HepG2 (cell line): ENCODE data around the gene PHKA2. TPM values are rescaled to one million over a fixed set of nuclear protein-coding genes. Genes with fewer than 3 reads are reported as not detected.

Experiments used
- ATAC-seq: fragments of 200-7000 bp; cut with Tn5 transposase; 3 replicates; pipeline ENCODE4 v1.9.1; 2020; ENCODE audit warnings: mild to moderate bottlenecking, moderate library complexity
- BruUV-seq: library from RNA; stranded (reverse); fragments of 400-500 nt; replicated peaks from 2 replicates; lab custom pipeline; 2021; lab: Mats Ljungman, UMichigan
- CTCF ChIA-PET: fragments of 300-600 bp; formaldehyde crosslinking; extraction: SDS; loops from one replicate; lab custom pipeline; 2021; ENCODE audit warnings: low total read pairs, inconsistent platforms, low intra/inter-chr PET ratio; lab: Yijun Ruan, JAX
- POLR2A ChIA-PET: fragments of 350-600 bp; sonication (Branson Sonifier 250); formaldehyde crosslinking; loops from one replicate; lab custom pipeline; 2020; ENCODE audit warnings: antibody characterized with exemption, inconsistent platforms; lab: Yijun Ruan, JAX
- DNase-seq: peaks from one replicate; pipeline ENCODE4 v3.0.0-alpha.2; 2015; ENCODE audit warnings: low spot score
- FAIRE-seq: peaks from 3 replicates; lab custom pipeline; 2011; peaks lifted over from hg19 to GRCh38; lab: Jason Lieb, UNC
- H2AFZ ChIP-seq: one replicate; pipeline ENCODE4 v1.6.1; 2011; ENCODE audit warnings: low read length, inconsistent platforms
- H3K27ac ChIP-seq: fragments of 300-600 bp; 3 replicates; pipeline ENCODE4 v1.8.0; 2011; ENCODE audit warnings: mixed run types, mild to moderate bottlenecking, mixed read lengths, low read length, inconsistent platforms; ENCODE audit not compliant: insufficient read depth; ENCODE audit errors: extremely low read length
- H3K27me3 ChIP-seq, 2 experiments: fragments of 200-600 bp in 1 of 2; 2 replicates in 1 of 2; 3 replicates in 1 of 2; pipeline versions ENCODE4 v1.6.0 to v1.8.0; 2011; ENCODE audit warnings: low read length in 2 of 2, mild to moderate bottlenecking in 2 of 2, moderate library complexity in 2 of 2, inconsistent platforms in 1 of 2; ENCODE audit not compliant: insufficient read depth in 2 of 2, control insufficient read depth in 1 of 2
- H3K36me3 ChIP-seq, 2 experiments: fragments of 200-600 bp in 1 of 2; replicated peaks in 1 of 2; 2 replicates in 1 of 2; 3 replicates in 1 of 2; pipeline versions ENCODE4 v1.5.1 to v1.8.0; 2011; ENCODE audit warnings: low read length in 2 of 2, inconsistent platforms in 1 of 2; ENCODE audit not compliant: insufficient read depth in 2 of 2, control insufficient read depth in 1 of 2
- H3K4me1 ChIP-seq: 2 replicates; pipeline ENCODE4 v1.5.1; 2012; ENCODE audit warnings: low read length, inconsistent platforms; ENCODE audit not compliant: insufficient read depth
- H3K4me2 ChIP-seq: 2 replicates; pipeline ENCODE4 v1.6.0; 2011; ENCODE audit warnings: low read depth, low read length, inconsistent platforms
- H3K4me3 ChIP-seq, 3 experiments: fragments of 200-600 bp in 1 of 3; sonication (generic), shearing (Covaris generic) in 1 of 3; replicated peaks in 1 of 3; 2 replicates each; pipeline ENCODE4 v1.5.1; 2011 to 2016; ENCODE audit warnings: low read length in 3 of 3, inconsistent platforms in 2 of 3, low read depth in 2 of 3, mild to moderate bottlenecking in 2 of 3, control low read depth in 1 of 3, mixed read lengths in 1 of 3; ENCODE audit not compliant: insufficient read depth in 1 of 3
- H3K79me2 ChIP-seq: one replicate; pipeline ENCODE4 v1.6.1; 2011; ENCODE audit warnings: low read length, inconsistent platforms; ENCODE audit not compliant: insufficient read depth
- H3K9ac ChIP-seq: 2 replicates; pipeline ENCODE4 v1.6.0; 2011; ENCODE audit warnings: mild to moderate bottlenecking, low read depth, low read length, inconsistent platforms; ENCODE audit not compliant: insufficient read depth
- H3K9me3 ChIP-seq: 2 replicates; pipeline ENCODE4 v1.5.1; 2012; ENCODE audit warnings: mild to moderate bottlenecking, low read length
- H4K20me1 ChIP-seq: 2 replicates; pipeline ENCODE4 v1.6.0; 2011; ENCODE audit warnings: inconsistent platforms, mild to moderate bottlenecking, low read length, moderate library complexity; ENCODE audit not compliant: insufficient read depth
- ATF1 ChIP-seq: IDR thresholded peaks from 2 replicates; pipeline ENCODE4 v1.6.1; 2016; ENCODE audit warnings: mild to moderate bottlenecking, control low read depth
- CREB1 ChIP-seq, 2 experiments: fragments of 450-650 bp in 1 of 2; IDR thresholded peaks; 2 replicates each; pipeline ENCODE4 v1.6.1; 2016 to 2017; ENCODE audit warnings: control low read depth in 1 of 2, mild to moderate bottlenecking in 1 of 2, missing compliant biosample characterization in 1 of 2, missing genetic modification characterization in 1 of 2
- MBNL3 ChIP-seq: fragments of 250-450 bp; sonication (Bioruptor Pico); conservative IDR thresholded peaks from 2 replicates; pipeline ENCODE4 v1.8.0; 2022; ENCODE audit warnings: mild to moderate bottlenecking, inconsistent platforms
- PITX1 ChIP-seq: sonication (generic); formaldehyde crosslinking; IDR thresholded peaks from 2 replicates; pipeline ENCODE4 v1.5.1; 2020; ENCODE audit warnings: mild to moderate bottlenecking, missing genetic modification reagents
- PPARG ChIP-seq: conservative IDR thresholded peaks from 2 replicates; pipeline ENCODE4 v1.6.1; 2016; ENCODE audit warnings: missing biosample characterization, missing genetic modification reagents
- SOX13 ChIP-seq, 3 experiments: fragments of 450-650 bp in 1 of 3; sonication (generic) in 1 of 3; formaldehyde crosslinking in 1 of 3; IDR thresholded peaks in 2 of 3; conservative IDR thresholded peaks in 1 of 3; 2 replicates each; pipeline versions ENCODE4 v1.5.0 to v1.6.1; 2016 to 2020; ENCODE audit warnings: antibody characterized with exemption in 1 of 3, mild to moderate bottlenecking in 1 of 3, missing compliant biosample characterization in 1 of 3, missing genetic modification reagents in 1 of 3, moderate library complexity in 1 of 3
- SOX6 ChIP-seq, 2 experiments: fragments of 450-650 bp in 1 of 2; sonication (generic) in 1 of 2; formaldehyde crosslinking in 1 of 2; IDR thresholded peaks; 2 replicates each; pipeline versions ENCODE4 v1.4.0 to v1.6.1; 2017 to 2020; ENCODE audit warnings: antibody characterized with exemption in 1 of 2, mild to moderate bottlenecking in 1 of 2, missing genetic modification reagents in 1 of 2
- ZNF713 ChIP-seq: sonication (generic); formaldehyde crosslinking; IDR thresholded peaks from 2 replicates; pipeline ENCODE4 v1.4.0; 2020; ENCODE audit warnings: mild to moderate bottlenecking, missing genetic modification reagents
- ZNF788 ChIP-seq: sonication (generic); formaldehyde crosslinking; IDR thresholded peaks from 2 replicates; pipeline ENCODE4 v1.5.0; 2020; ENCODE audit warnings: mild to moderate bottlenecking, missing genetic modification reagents, borderline replicate concordance
- WGBS: methylation state at CpG from one replicate; pipeline ENCODE4 v1.1.6; 2017; ENCODE audit warnings: low lambda C conversion rate; 5-methylcytosine and 5-hydroxymethylcytosine counted together
- in situ Hi-C: cut with HindIII; loops from 2 replicates; pipeline ENCODE4 v1.10.0; 2017; ENCODE audit warnings: low pct_unique_long_range_greater_than_20kb; ENCODE audit not compliant: extremely low pct_ligation_motif_present
- intact Hi-C: fragments of 100-400 bp; cut with micrococcal nuclease; formaldehyde crosslinking; loops from one replicate; pipeline ENCODE4 v1.10.0; 2022; ENCODE audit not compliant: unreplicated experiment
- polyA plus RNA-seq, 8 experiments: library from polyadenylated mRNA; depleted of rRNA in 3 of 8; stranded (reverse) in 7 of 8; unstranded in 1 of 8; fragments of >200 nt; fragmentation: Illumina TruSeq in 4 of 8; extraction: Trizol in 4 of 8; gene quantifications; 2 replicates each; pipeline versions ENCODE4 v1.2.1 to v1.2.3, GENCODE V29; 2011 to 2016; ENCODE audit warnings: low read depth in 4 of 8, missing spikeins in 1 of 8, mixed read lengths in 1 of 8; ENCODE audit not compliant: insufficient read depth in 1 of 8
- total RNA-seq, 5 experiments: library from RNA; depleted of rRNA; stranded (reverse); fragments of >200 nt; fragmentation: Illumina TruSeq; extraction: Trizol; gene quantifications; 2 replicates each; pipeline ENCODE4 v1.2.3, GENCODE V29; 2016; ENCODE audit warnings: low read depth in 1 of 5
- TF ChIP-seq, protein P1 (sequence below): sonication (generic); formaldehyde crosslinking; IDR thresholded peaks from 2 replicates; pipeline ENCODE4 v1.8.0; 2022; ENCODE audit warnings: mild to moderate bottlenecking, missing genetic modification reagents; ENCODE audit not compliant: insufficient replicate concordance
- TF ChIP-seq, protein P2 (sequence below): sonication (generic); formaldehyde crosslinking; IDR thresholded peaks from 2 replicates; pipeline ENCODE4 v1.4.0; 2020; ENCODE audit warnings: mild to moderate bottlenecking, missing genetic modification reagents

The PHKA2 gene
- total and polyA plus RNA-seq, 2 of the 13 experiments (the other 11 are each of a cell fraction or from before 2014, with no cell fraction given): 20.5 to 273 TPM

DNA sequence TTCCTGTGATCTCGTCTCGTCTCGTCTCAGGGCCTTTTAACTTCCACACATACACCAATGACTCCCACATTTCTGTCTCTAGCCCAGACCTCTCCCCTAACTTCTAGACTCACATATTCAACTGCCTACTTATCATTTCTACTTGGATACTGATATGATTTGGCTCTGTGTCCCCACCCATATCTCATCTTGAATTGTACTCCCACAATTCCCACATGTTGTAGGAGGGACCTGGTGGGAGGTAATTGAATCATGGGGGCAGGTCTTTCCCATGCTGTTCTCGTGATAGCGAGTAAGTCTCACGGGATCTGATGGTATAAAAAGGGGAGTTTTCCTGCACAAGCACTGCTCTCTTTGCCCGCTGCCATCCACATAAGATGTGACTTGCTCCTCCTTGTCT, 8.9 kb downstream of the PHKA2 start (continued):
- TF ChIP-seq, protein P1, sequence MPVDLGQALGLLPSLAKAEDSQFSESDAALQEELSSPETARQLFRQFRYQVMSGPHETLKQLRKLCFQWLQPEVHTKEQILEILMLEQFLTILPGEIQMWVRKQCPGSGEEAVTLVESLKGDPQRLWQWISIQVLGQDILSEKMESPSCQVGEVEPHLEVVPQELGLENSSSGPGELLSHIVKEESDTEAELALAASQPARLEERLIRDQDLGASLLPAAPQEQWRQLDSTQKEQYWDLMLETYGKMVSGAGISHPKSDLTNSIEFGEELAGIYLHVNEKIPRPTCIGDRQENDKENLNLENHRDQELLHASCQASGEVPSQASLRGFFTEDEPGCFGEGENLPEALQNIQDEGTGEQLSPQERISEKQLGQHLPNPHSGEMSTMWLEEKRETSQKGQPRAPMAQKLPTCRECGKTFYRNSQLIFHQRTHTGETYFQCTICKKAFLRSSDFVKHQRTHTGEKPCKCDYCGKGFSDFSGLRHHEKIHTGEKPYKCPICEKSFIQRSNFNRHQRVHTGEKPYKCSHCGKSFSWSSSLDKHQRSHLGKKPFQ (CRISPR knock-in tag): no peak
- TF ChIP-seq PPARG (CRISPR knock-in tag): no peak

GRCh38 chrX:18973527-18974192, 10.3 kb downstream of the PHKA2 start:
- no peaks in the 10 kb centered on the region for H3K9me3 ChIP-seq
- H3K4me2 ChIP-seq: no peak overlapping the region
- in situ Hi-C loops (no loop called here), intact Hi-C loops (no loop called here)
- H4K20me1 ChIP-seq: peaks cover 11% of the 10 kb centered on the region; the same call in 1 of the 2 replicates
- H3K27ac ChIP-seq: no peak overlapping the region
- DNase-seq (peak; percentile 30), ATAC-seq (no peak), FAIRE-seq (peak; percentile 68)
- H3K4me1 ChIP-seq: peaks cover 22% of the 10 kb centered on the region
- no peak overlapping the region for H3K4me3 ChIP-seq
- H3K9ac ChIP-seq: no peak overlapping the region
- 0 out of 5 replicates have a peak, but pooled peaks cover 0 to 2% of the 10 kb centered on the region in 2 experiments for H3K36me3 ChIP-seq
- CTCF ChIA-PET: no interaction called here
- H3K27me3 ChIP-seq: no peaks in the 10 kb centered on the region
- no TSS peak for BruUV-seq
- no peak overlapping the region for H2AFZ ChIP-seq
- peaks cover 55% of the 10 kb centered on the region for H3K79me2 ChIP-seq
- 74% methylated on average over 7 of the region's 7 CpGs for WGBS
- POLR2A ChIA-PET: interaction anchor here (1.0 to 1.2 kb wide), 2 partner anchors 10 to 11 kb away, joined by 3 to 4 read pairs; partner anchors contain the start of gene PHKA2
- no peak for TF ChIP-seq MBNL3
- no peak for TF ChIP-seq ZNF713 (CRISPR knock-in tag)
- no peak for TF ChIP-seq SOX13 (IDR thresholded peaks at IDR 0.05)
- TF ChIP-seq SOX13 (CRISPR knock-in tag; conservative IDR thresholded peaks at IDR 0.05 in 1 of 2, IDR thresholded peaks at IDR 0.05 in 1 of 2): peak in 1 of 2 experiments; percentile 63; a peak in 2 of 4 replicates
- no peak for TF ChIP-seq ATF1
- peak; percentile 39; the same call in 1 of the 2 replicates for TF ChIP-seq PITX1
- no peak for TF ChIP-seq SOX6 (IDR thresholded peaks at IDR 0.05)
- peak; percentile 31; the same call in 1 of the 2 replicates for TF ChIP-seq SOX6 (CRISPR knock-in tag; IDR thresholded peaks at IDR 0.05)
- no peak for TF ChIP-seq ZNF788 (CRISPR knock-in tag)
- TF ChIP-seq, protein P2, sequence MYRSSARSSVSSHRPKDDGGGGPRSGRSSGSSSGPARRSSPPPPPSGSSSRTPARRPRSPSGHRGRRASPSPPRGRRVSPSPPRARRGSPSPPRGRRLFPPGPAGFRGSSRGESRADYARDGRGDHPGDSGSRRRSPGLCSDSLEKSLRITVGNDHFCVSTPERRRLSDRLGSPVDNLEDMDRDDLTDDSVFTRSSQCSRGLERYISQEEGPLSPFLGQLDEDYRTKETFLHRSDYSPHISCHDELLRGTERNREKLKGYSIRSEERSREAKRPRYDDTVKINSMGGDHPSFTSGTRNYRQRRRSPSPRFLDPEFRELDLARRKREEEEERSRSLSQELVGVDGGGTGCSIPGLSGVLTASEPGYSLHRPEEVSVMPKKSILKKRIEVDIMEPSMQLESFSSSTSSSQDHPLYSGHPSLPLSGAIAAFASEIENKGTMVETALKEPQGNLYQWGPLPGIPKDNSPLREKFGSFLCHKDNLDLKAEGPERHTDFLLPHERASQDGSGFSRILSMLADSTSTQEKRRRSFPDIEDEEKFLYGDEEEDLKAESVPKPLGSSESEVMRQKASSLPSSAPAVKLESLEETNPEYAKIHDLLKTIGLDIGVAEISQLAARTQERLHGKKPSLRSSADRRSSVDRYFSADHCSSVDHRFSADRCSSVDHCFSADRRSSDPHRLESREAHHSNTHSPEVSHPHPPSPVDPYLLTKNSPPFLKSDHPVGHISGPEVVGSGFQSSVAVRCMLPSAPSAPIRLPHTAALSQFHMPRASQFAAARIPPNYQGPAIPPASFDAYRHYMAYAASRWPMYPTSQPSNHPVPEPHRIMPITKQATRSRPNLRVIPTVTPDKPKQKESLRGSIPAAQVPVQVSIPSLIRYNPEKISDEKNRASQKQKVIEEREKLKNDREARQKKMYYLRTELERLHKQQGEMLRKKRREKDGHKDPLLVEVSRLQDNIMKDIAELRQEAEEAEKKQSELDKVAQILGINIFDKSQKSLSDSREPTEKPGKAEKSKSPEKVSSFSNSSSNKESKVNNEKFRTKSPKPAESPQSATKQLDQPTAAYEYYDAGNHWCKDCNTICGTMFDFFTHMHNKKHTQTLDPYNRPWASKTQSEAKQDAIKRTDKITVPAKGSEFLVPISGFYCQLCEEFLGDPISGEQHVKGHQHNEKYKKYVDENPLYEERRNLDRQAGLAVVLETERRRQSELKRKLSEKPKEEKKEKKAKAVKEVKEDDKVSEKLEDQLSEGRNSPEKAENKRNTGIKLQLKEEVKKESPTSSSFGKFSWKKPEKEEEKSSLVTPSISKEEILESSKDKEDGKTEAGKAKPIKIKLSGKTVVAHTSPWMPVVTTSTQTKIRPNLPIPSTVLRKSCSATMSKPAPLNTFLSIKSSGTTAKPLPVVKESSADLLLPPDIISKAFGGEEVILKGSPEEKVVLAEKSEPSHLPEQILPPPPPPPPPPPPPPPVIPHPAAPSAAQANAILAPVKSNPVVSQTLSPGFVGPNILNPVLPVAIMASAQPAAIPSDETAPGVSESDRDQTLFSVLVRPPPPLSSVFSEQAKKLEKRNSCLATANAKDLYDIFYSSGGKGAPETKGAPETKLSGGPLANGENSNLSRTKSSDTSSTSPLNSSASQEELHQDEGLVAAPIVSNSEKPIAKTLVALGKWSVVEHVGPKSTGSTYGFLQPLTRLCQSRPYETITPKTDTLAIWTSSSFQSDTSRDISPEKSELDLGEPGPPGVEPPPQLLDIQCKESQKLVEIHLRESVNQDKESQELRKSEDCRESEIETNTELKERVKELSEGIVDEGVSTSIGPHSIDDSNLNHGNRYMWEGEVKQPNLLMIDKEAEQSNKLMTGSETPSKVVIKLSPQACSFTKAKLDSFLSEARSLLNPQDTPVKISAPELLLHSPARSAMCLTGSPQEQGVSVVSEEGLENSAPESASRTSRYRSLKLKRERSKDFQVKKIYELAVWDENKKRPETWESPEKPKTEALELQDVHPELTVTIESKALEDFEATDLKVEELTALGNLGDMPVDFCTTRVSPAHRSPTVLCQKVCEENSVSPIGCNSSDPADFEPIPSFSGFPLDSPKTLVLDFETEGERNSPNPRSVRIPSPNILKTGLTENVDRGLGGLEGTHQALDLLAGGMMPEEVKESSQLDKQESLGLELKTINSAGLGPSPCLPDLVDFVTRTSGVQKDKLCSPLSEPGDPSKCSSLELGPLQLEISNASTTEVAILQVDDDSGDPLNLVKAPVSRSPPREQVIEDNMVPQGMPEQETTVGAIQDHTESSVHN (CRISPR knock-in tag): no peak
- no peak for TF ChIP-seq CREB1 (IDR thresholded peaks at IDR 0.05)
- TF ChIP-seq CREB1 (CRISPR knock-in tag; IDR thresholded peaks at IDR 0.05): no peak
